ENCODE results near the gene PCAT6. TPM values are rescaled to one million over a fixed set of nuclear protein-coding genes. Genes with fewer than 3 reads are reported as not detected.
"Not testable (repeated sequence)": the region's sequence is repeated elsewhere in the genome, so short reads cannot be mapped to it uniquely, and the experiment has no call there.

Gene PCAT6
- total and polyA plus RNA-seq, 10 donors, result 0.81 to 2.4 (median 1.3) TPM; not detected in 3

GRCh38 chr1:202794051-202794740 lies 16.6 kb upstream of the PCAT6 start:
- Histone ChIP-seq H3K27ac (no peak overlapping the region), H3K27me3 (replicated peaks in 1 of 7) (no peaks in the 10 kb centered on the region), H3K4me1 (peaks cover 5 to 74% (median 28%) of the 10 kb centered on the region in 6 donors), H3K36me3 (peaks cover 0 to 8% (median 0%) of the 10 kb centered on the region in 6 donors), H3K9me3 (no peaks in the 10 kb centered on the region), H3K4me3 (no peak overlapping the region)
- intact Hi-C loops (cut with DNase I; ENCODE audit: low total_unique reads), result no loop called here
- DNase-seq, result no peak
- TF ChIP-seq CTCF (IDR thresholded peaks at IDR 0.05 in 8 of 11, conservative IDR thresholded peaks at IDR 0.05 in 3 of 11) (no peak), POLR2AphosphoS5 (IDR thresholded peaks at IDR 0.05) (no peak), POLR2A (IDR thresholded peaks at IDR 0.05) (no peak)

GRCh38 chr1:202794931-202795330 lies 15.8 kb upstream of the PCAT6 start:
- intact Hi-C loops (cut with DNase I; ENCODE audit: low total_unique reads); H3K36me3 ChIP-seq; H3K4me3 ChIP-seq; H3K27ac ChIP-seq; H3K27me3 ChIP-seq (replicated peaks in 1 of 7); DNase-seq; H3K9me3 ChIP-seq: not testable (repeated sequence)
- peaks cover 5 to 72% (median 31%) of the 10 kb centered on the region in 6 donors for H3K4me1 ChIP-seq
- 72 to 84% (median 76%) methylated on average over 6 of the region's 6 CpGs for WGBS, 5 donors

- H3K4me1 ChIP-seq, result peaks cover under 1 to 58% (median 28%) of the 10 kb centered on the region in 6 donors
- intact Hi-C loops (cut with DNase I; ENCODE audit: low total_unique reads), result no loop called here
- 93 to 96% (median 94%) methylated on average over 7 of the region's 7 CpGs for WGBS, 5 donors
- no peak for DNase-seq
- no peaks in the 10 kb centered on the region for H3K27me3 ChIP-seq (replicated peaks in 1 of 7)
- TF ChIP-seq CTCF (IDR thresholded peaks at IDR 0.05 in 8 of 11, conservative IDR thresholded peaks at IDR 0.05 in 3 of 11), result no peak
- no peak for TF ChIP-seq POLR2A (IDR thresholded peaks at IDR 0.05)
- no peak for TF ChIP-seq POLR2AphosphoS5 (IDR thresholded peaks at IDR 0.05)
- no peak overlapping the region for H3K27ac ChIP-seq
- no peaks in the 10 kb centered on the region for H3K9me3 ChIP-seq
- peaks cover 0 to 8% (median 0%) of the 10 kb centered on the region in 6 donors for H3K36me3 ChIP-seq
- H3K4me3 ChIP-seq, result no peak overlapping the region
Measured at GRCh38 chr1:202796670-202797069, 14.1 kb upstream of the PCAT6 start.

GRCh38 chr1:202798260-202798659 lies 12.5 kb upstream of the PCAT6 start:
- Histone ChIP-seq H3K9me3 (no peaks in the 10 kb centered on the region), H3K27me3 (replicated peaks in 1 of 7) (no peaks in the 10 kb centered on the region), H3K4me3 (no peak overlapping the region), H3K4me1 (peaks cover 0 to 68% (median 36%) of the 10 kb centered on the region in 6 donors), H3K27ac (no peak overlapping the region), H3K36me3 (peaks cover 0 to 8% (median 0%) of the 10 kb centered on the region in 6 donors)
- DNase-seq, result no peak
- intact Hi-C loops (cut with DNase I; ENCODE audit: low total_unique reads), result no loop called here
- TF ChIP-seq CTCF (IDR thresholded peaks at IDR 0.05 in 8 of 11, conservative IDR thresholded peaks at IDR 0.05 in 3 of 11) (no peak), POLR2AphosphoS5 (IDR thresholded peaks at IDR 0.05) (no peak), POLR2A (IDR thresholded peaks at IDR 0.05) (no peak)
- WGBS, 5 donors, result 82 to 85% (median 84%) methylated on average over 4 of the region's 4 CpGs

Measured in spleen (tissue), 11 donors.